ENCODE results near the gene VSX1.

The VSX1 gene

DNA sequence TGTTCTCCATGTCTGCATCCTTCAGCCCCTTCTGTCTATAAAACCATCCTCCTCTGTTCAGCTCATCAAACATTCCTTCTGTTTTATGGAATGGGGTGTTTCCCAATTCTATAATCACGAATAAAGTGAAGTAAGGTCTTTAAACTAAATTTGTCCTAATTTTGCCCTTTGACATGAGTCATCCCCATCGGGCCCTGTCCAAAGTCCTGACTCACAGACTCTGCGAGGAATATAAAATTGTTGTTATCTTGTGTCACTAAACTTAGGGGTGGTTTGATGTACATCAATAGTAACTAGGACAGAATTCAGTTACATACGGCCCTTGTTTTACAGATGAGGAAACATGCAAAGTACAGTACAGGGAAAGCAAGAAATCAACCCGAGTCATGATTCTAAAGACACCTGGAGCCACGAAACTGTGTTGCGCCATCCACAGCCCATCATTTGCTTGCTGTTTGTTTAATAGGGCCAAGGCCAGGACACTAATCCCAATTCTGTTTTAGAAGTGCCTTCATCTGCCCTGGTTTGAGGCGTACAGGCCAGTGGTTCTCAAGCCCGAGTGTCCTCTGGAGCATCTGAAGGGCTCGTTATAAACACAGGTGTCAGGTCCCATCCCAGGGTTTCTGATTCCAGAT, 26.8 kb downstream of the VSX1 start:
- in situ Hi-C loops (cut with MboI; ENCODE audit: low pct_unique_long_range_greater_than_20kb, low sequenced_read_pairs, unreplicated experiment), result no loop called here
- TF ChIP-seq, protein P1, sequence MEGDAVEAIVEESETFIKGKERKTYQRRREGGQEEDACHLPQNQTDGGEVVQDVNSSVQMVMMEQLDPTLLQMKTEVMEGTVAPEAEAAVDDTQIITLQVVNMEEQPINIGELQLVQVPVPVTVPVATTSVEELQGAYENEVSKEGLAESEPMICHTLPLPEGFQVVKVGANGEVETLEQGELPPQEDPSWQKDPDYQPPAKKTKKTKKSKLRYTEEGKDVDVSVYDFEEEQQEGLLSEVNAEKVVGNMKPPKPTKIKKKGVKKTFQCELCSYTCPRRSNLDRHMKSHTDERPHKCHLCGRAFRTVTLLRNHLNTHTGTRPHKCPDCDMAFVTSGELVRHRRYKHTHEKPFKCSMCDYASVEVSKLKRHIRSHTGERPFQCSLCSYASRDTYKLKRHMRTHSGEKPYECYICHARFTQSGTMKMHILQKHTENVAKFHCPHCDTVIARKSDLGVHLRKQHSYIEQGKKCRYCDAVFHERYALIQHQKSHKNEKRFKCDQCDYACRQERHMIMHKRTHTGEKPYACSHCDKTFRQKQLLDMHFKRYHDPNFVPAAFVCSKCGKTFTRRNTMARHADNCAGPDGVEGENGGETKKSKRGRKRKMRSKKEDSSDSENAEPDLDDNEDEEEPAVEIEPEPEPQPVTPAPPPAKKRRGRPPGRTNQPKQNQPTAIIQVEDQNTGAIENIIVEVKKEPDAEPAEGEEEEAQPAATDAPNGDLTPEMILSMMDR (IDR thresholded peaks at IDR 0.05; ENCODE audit: extremely low read depth, insufficient read depth, missing control alignments), result no peak

DNA sequence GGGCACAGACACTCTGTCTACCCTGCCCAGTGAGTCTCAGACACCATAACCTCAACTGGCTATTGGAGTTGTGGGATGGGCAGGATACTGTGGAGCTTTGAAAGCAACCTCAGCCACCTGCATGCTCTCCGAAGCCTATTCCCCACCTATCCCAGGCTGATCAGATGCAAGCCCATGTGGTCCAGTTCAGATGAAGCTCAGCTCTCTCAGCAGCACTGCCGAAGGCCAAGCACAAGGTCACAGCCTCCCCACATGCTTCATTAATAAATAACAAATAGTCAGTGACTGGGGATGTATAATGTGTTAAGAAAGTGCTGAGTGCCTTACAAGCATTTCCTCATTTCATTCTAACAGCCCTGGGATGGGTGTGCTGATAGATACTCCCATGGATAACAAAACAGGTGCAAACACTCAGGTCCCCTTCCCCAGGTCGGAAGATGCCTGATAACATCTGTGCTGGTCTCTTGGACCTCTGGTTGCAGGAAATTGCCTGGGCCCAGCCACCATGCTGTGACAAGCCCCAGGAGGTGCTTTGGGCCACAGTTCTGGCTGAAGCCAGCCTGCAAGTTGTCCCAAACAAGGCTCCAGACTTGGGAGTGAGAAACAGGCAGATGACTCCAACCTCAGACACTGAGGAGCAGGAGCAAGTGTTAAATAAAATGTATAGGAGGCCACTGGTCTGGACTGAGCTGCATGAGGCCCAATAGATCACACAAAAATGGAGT, 27.7 kb downstream of the VSX1 start:
- in situ Hi-C loops (cut with MboI; ENCODE audit: low pct_unique_long_range_greater_than_20kb, low sequenced_read_pairs, unreplicated experiment), result no loop called here
- TF ChIP-seq, protein P1 (IDR thresholded peaks at IDR 0.05; ENCODE audit: extremely low read depth, insufficient read depth, missing control alignments), result no peak
- DNase-seq (ENCODE audit: low spot score), result no peak

More for the DNA sequence above, 26.8 kb downstream of the VSX1 start:
- no peak for DNase-seq (ENCODE audit: low spot score)

DNA sequence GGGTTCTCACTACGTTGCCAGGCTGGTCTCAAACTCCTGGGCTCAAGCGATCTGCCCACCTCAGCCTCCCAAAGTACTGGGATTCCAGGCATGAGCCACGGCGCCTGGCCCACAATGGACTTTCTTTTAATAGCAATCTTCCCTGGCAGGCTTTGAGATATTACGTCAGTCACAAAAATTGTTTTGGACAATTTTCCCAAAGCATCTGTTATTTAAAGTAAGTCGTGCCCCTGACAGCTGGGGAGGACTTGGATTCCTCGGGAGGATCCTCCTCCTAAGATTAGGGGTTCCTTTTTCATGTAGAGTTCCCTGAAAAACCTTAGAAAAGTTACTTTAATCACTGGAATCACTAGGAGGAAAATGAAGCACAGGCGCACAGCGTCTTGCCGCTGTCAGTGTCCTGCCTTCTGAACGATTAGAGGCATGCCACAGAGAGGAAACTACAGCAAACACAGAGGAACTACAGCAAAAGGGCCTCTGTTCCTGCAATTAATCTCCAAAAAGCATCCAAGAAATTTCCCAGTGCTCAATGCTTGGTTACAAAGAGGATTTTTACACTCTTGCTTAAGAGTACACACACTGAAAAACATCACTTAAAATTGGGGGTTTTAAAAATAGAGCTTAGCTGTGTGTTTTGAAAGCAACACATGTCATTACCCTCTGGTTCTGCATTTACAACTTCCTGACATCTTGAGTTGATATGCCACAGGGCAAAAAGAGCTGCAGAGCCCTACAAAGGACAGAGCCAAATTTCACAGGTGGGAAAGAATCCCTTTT, 28.5 kb downstream of the VSX1 start:
- no peak for DNase-seq (ENCODE audit: low spot score)
- TF ChIP-seq, protein P1 (IDR thresholded peaks at IDR 0.05; ENCODE audit: extremely low read depth, insufficient read depth, missing control alignments), result no peak
- in situ Hi-C loops (cut with MboI; ENCODE audit: low pct_unique_long_range_greater_than_20kb, low sequenced_read_pairs, unreplicated experiment), result no loop called here

DNA sequence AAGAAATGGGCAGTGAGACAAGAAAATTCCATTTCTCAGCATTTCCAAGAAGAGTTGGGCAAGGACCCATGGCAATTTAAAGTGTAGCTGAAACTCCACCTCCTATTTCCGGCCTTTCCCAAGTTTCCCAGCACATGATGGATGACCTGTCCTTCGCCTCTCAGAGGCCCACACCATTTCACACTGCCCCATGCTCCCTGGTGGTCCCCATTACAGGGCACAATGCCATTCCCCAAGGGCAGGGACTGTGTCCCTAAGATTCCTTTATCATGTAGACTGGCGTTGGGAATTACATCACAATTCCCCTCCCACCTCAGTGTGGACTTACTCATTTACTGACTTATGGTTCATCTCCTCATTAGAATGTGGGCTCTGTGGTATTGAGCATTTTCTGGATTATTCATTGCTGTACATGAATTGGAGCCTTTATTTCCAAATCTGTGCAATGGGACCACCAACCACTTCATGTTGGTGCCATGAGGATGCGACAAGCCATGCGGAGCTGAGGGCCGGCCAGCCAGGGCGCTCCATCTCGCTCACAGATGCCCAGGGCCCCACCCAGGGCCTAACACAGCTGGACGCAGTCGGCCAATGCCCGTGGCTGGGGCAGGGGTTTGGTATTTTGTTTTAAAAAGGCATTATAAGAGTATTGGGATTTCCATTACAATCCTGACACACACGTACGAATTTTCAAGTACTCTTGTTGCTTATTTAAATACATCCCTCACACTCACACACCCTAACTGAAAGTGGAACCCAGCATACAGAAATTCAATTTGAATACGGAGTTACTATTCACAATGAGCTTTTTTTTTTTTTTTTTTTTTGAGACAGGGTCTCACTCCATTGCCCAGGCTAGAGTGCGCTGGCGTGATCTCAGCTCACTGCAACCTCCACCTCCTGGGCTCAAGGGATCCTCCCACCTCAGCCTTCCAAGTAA, 29.4 kb downstream of the VSX1 start:
- in situ Hi-C loops (cut with MboI; ENCODE audit: low pct_unique_long_range_greater_than_20kb, low sequenced_read_pairs, unreplicated experiment), result no loop called here
- TF ChIP-seq, protein P1 (IDR thresholded peaks at IDR 0.05; ENCODE audit: extremely low read depth, insufficient read depth, missing control alignments), result no peak
- peak; percentile 71 for DNase-seq (ENCODE audit: low spot score)

DNA sequence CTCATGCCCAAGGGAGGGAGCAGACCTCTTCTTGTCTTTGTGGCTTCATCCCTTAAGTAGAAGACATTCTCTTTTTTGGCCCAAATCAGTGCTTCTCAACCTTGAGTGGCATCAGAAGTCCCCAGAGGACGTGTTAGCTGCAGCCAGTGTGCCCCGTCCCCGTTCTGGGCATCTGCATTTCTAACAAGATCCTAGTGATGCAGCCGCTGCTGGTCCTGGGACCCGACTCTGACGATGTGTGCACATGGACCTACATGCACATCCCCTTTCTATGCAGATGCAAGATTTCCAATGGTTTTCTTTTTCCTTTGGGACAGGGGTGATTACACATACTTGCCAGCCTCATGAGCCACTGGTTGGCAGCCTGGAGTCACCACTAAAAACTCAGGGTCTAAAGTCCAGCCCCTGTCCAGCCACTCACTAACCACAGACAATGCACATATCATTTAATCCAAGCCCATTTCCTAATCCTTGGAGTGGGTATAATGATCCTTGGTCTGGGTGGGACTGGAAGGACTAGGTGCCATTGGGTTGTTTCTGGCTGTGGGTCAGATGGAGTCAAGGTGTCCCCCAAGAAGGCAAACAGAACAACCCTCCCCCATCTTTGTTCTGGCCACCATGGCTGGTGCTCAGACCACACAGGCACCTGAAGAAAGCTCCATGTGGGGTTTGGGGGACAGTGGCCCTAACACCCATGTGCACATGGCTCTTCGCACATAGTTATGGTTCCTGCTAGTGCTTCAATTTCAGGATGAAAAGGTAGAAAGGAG, 30.4 kb downstream of the VSX1 start:
- in situ Hi-C loops (cut with MboI; ENCODE audit: low pct_unique_long_range_greater_than_20kb, low sequenced_read_pairs, unreplicated experiment), result no loop called here
- DNase-seq (ENCODE audit: low spot score), result no peak
- TF ChIP-seq, protein P1 (IDR thresholded peaks at IDR 0.05; ENCODE audit: extremely low read depth, insufficient read depth, missing control alignments), result no peak
